ENCODE data around the gene MGLL.

- no peak for TF ChIP-seq CTCF (IDR thresholded peaks at IDR 0.05; ENCODE audit: insufficient read depth, low read length, poor library complexity, severe bottlenecking)
- no peak for TF ChIP-seq EZH2phosphoT487 (conservative IDR thresholded peaks at IDR 0.05; ENCODE audit: low read length)
Observed at GRCh38 chr3:127645371-127646015, 176.8 kb downstream of the MGLL start.
